ENCODE results near the gene KIF1A. TPM values are rescaled to one million over a fixed set of nuclear protein-coding genes. Genes with fewer than 3 reads are reported as not detected.

Gene KIF1A
- total and polyA plus RNA-seq, 7 experiments from 2014 or later: 0.24 TPM; not detected in 6

- Histone ChIP-seq H3K4me1 (ENCODE audit: control insufficient read depth in 2 of 2, insufficient read depth in 2 of 2, low read length in 2 of 2) (no peaks in the 10 kb centered on the region), H3K36me3 (ENCODE audit: control insufficient read depth in 2 of 3, insufficient read depth in 3 of 3, low read length in 3 of 3) (no peaks in the 10 kb centered on the region), H3K27me3 (ENCODE audit: control insufficient read depth in 2 of 2, insufficient read depth in 2 of 2, low read length in 2 of 2) (no peaks in the 10 kb centered on the region), H3K27ac (ENCODE audit: low read depth, low read length) (no peak overlapping the region), H3K9me3 (ENCODE audit: control insufficient read depth in 2 of 3, low read length in 3 of 3) (no peaks in the 10 kb centered on the region), H3K4me3 (ENCODE audit: low read length) (no peak overlapping the region)
- Mint-ChIP-seq H3K4me3 (no peak overlapping the region), H3K9me3 (no peaks in the 10 kb centered on the region), H3K4me1 (no peaks in the 10 kb centered on the region), H3K36me3 (no peaks in the 10 kb centered on the region), H3K27ac (no peak overlapping the region), H3K27me3 (no peaks in the 10 kb centered on the region)
- DNase-seq (no peak), ATAC-seq (no peak)
- intact Hi-C loops (cut with micrococcal nuclease): no loop called here
- ChIA-PET CTCF (no interaction called here), POLR2A (no interaction called here)
Measured at GRCh38 chr2:240766072-240766471, 53.9 kb downstream of the KIF1A start.

GRCh38 chr2:240765007-240765406 lies 55.0 kb downstream of the KIF1A start:
- Histone ChIP-seq H3K9me3 (ENCODE audit: control insufficient read depth in 2 of 3, low read length in 3 of 3) (no peaks in the 10 kb centered on the region), H3K4me3 (ENCODE audit: low read length) (no peak overlapping the region), H3K27ac (ENCODE audit: low read depth, low read length) (no peak overlapping the region), H3K36me3 (ENCODE audit: control insufficient read depth in 2 of 3, insufficient read depth in 3 of 3, low read length in 3 of 3) (no peaks in the 10 kb centered on the region), H3K27me3 (ENCODE audit: control insufficient read depth in 2 of 2, insufficient read depth in 2 of 2, low read length in 2 of 2) (no peaks in the 10 kb centered on the region), H3K4me1 (ENCODE audit: control insufficient read depth in 2 of 2, insufficient read depth in 2 of 2, low read length in 2 of 2) (no peaks in the 10 kb centered on the region)
- no peaks in the 10 kb centered on the region for H3K9me3 Mint-ChIP-seq
- ChIA-PET POLR2A (no interaction called here), CTCF (no interaction called here)
- H3K4me3 Mint-ChIP-seq: no peak overlapping the region
- H3K4me1 Mint-ChIP-seq: no peaks in the 10 kb centered on the region
- H3K27ac Mint-ChIP-seq: no peak overlapping the region
- no peaks in the 10 kb centered on the region for H3K36me3 Mint-ChIP-seq
- intact Hi-C loops (cut with micrococcal nuclease): no loop called here
- no peaks in the 10 kb centered on the region for H3K27me3 Mint-ChIP-seq
- no peak for ATAC-seq
- no peak for DNase-seq

GRCh38 chr2:240764605-240765004 lies 55.4 kb downstream of the KIF1A start:
- H3K27me3 Mint-ChIP-seq: no peaks in the 10 kb centered on the region

GRCh38 chr2:240762971-240763370 lies 57.0 kb downstream of the KIF1A start:
- H3K36me3 ChIP-seq (ENCODE audit: control insufficient read depth in 2 of 3, insufficient read depth in 3 of 3, low read length in 3 of 3): no peaks in the 10 kb centered on the region
- H3K36me3 Mint-ChIP-seq: no peaks in the 10 kb centered on the region
- H3K4me3 Mint-ChIP-seq: no peak overlapping the region
- no peaks in the 10 kb centered on the region for H3K27me3 ChIP-seq (ENCODE audit: control insufficient read depth in 2 of 2, insufficient read depth in 2 of 2, low read length in 2 of 2)
- no peak overlapping the region for H3K27ac Mint-ChIP-seq
- no peaks in the 10 kb centered on the region for H3K27me3 Mint-ChIP-seq
- H3K9me3 Mint-ChIP-seq: no peaks in the 10 kb centered on the region
- POLR2A ChIA-PET: no interaction called here
- H3K4me1 Mint-ChIP-seq: peaks cover 0 to 2% (median 0%) of the 10 kb centered on the region in 7 donors
- no peak overlapping the region for H3K4me3 ChIP-seq (ENCODE audit: low read length)
- intact Hi-C loops (cut with micrococcal nuclease): no loop called here
- ATAC-seq (no peak), DNase-seq (no peak)
- no peak overlapping the region for H3K27ac ChIP-seq (ENCODE audit: low read depth, low read length)
- CTCF ChIA-PET: no interaction called here
- no peaks in the 10 kb centered on the region for H3K9me3 ChIP-seq (ENCODE audit: control insufficient read depth in 2 of 3, low read length in 3 of 3)
- H3K4me1 ChIP-seq (ENCODE audit: control insufficient read depth in 2 of 2, insufficient read depth in 2 of 2, low read length in 2 of 2): no peaks in the 10 kb centered on the region

More at GRCh38 chr2:240764605-240765004, 55.4 kb downstream of the KIF1A start:
- ATAC-seq: no peak
- Mint-ChIP-seq H3K36me3 (no peaks in the 10 kb centered on the region), H3K27ac (no peak overlapping the region), H3K9me3 (no peaks in the 10 kb centered on the region), H3K4me1 (no peaks in the 10 kb centered on the region), H3K4me3 (no peak overlapping the region)
- H3K36me3 ChIP-seq (ENCODE audit: control insufficient read depth in 2 of 3, insufficient read depth in 3 of 3, low read length in 3 of 3): no peaks in the 10 kb centered on the region
- ChIA-PET POLR2A (no interaction called here), CTCF (no interaction called here)
- intact Hi-C loops (cut with micrococcal nuclease): no loop called here
- no peaks in the 10 kb centered on the region for H3K9me3 ChIP-seq (ENCODE audit: control insufficient read depth in 2 of 3, low read length in 3 of 3)
- H3K4me3 ChIP-seq (ENCODE audit: low read length): no peak overlapping the region
- no peak for DNase-seq
- no peaks in the 10 kb centered on the region for H3K27me3 ChIP-seq (ENCODE audit: control insufficient read depth in 2 of 2, insufficient read depth in 2 of 2, low read length in 2 of 2)
- H3K27ac ChIP-seq (ENCODE audit: low read depth, low read length): no peak overlapping the region
- no peaks in the 10 kb centered on the region for H3K4me1 ChIP-seq (ENCODE audit: control insufficient read depth in 2 of 2, insufficient read depth in 2 of 2, low read length in 2 of 2)

GRCh38 chr2:240762249-240762648 lies 57.8 kb downstream of the KIF1A start:
- Mint-ChIP-seq H3K4me1 (peaks cover 0 to 2% (median 0%) of the 10 kb centered on the region in 7 donors), H3K4me3 (no peak overlapping the region), H3K9me3 (no peaks in the 10 kb centered on the region), H3K27ac (no peak overlapping the region), H3K36me3 (no peaks in the 10 kb centered on the region), H3K27me3 (no peaks in the 10 kb centered on the region)
- H3K27me3 ChIP-seq (ENCODE audit: control insufficient read depth in 2 of 2, insufficient read depth in 2 of 2, low read length in 2 of 2): no peaks in the 10 kb centered on the region
- H3K9me3 ChIP-seq (ENCODE audit: control insufficient read depth in 2 of 3, low read length in 3 of 3): no peaks in the 10 kb centered on the region
- ATAC-seq (no peak), DNase-seq (no peak)
- intact Hi-C loops (cut with micrococcal nuclease): no loop called here
- H3K4me3 ChIP-seq (ENCODE audit: low read length): no peak overlapping the region
- ChIA-PET CTCF (no interaction called here), POLR2A (no interaction called here)
- H3K4me1 ChIP-seq (ENCODE audit: control insufficient read depth in 2 of 2, insufficient read depth in 2 of 2, low read length in 2 of 2): no peaks in the 10 kb centered on the region
- H3K27ac ChIP-seq (ENCODE audit: low read depth, low read length): no peak overlapping the region
- no peaks in the 10 kb centered on the region for H3K36me3 ChIP-seq (ENCODE audit: control insufficient read depth in 2 of 3, insufficient read depth in 3 of 3, low read length in 3 of 3)

- ATAC-seq (no peak), DNase-seq (no peak)
- Histone ChIP-seq H3K27ac (ENCODE audit: low read depth, low read length) (no peak overlapping the region), H3K4me3 (ENCODE audit: low read length) (no peak overlapping the region), H3K27me3 (ENCODE audit: control insufficient read depth in 2 of 2, insufficient read depth in 2 of 2, low read length in 2 of 2) (no peaks in the 10 kb centered on the region), H3K36me3 (ENCODE audit: control insufficient read depth in 2 of 3, insufficient read depth in 3 of 3, low read length in 3 of 3) (no peaks in the 10 kb centered on the region), H3K4me1 (ENCODE audit: control insufficient read depth in 2 of 2, insufficient read depth in 2 of 2, low read length in 2 of 2) (no peaks in the 10 kb centered on the region), H3K9me3 (ENCODE audit: control insufficient read depth in 2 of 3, low read length in 3 of 3) (no peaks in the 10 kb centered on the region)
- Mint-ChIP-seq H3K4me3 (no peak overlapping the region), H3K9me3 (no peaks in the 10 kb centered on the region), H3K4me1 (peaks cover 0 to 2% (median 0%) of the 10 kb centered on the region in 7 donors), H3K27ac (no peak overlapping the region), H3K27me3 (no peaks in the 10 kb centered on the region), H3K36me3 (no peaks in the 10 kb centered on the region)
- ChIA-PET CTCF (no interaction called here), POLR2A (no interaction called here)
- intact Hi-C loops (cut with micrococcal nuclease): no loop called here
Measured at GRCh38 chr2:240760576-240761246, 59.3 kb downstream of the KIF1A start.

GRCh38 chr2:240760121-240760520 lies 59.9 kb downstream of the KIF1A start:
- no peaks in the 10 kb centered on the region for H3K9me3 ChIP-seq (ENCODE audit: control insufficient read depth in 2 of 3, low read length in 3 of 3)

More at GRCh38 chr2:240760121-240760520, 59.9 kb downstream of the KIF1A start:
- ChIA-PET POLR2A (no interaction called here), CTCF (no interaction called here)
- Histone ChIP-seq H3K27me3 (ENCODE audit: control insufficient read depth in 2 of 2, insufficient read depth in 2 of 2, low read length in 2 of 2) (no peaks in the 10 kb centered on the region), H3K4me3 (ENCODE audit: low read length) (no peak overlapping the region), H3K4me1 (ENCODE audit: control insufficient read depth in 2 of 2, insufficient read depth in 2 of 2, low read length in 2 of 2) (no peaks in the 10 kb centered on the region), H3K27ac (ENCODE audit: low read depth, low read length) (no peak overlapping the region), H3K36me3 (ENCODE audit: control insufficient read depth in 2 of 3, insufficient read depth in 3 of 3, low read length in 3 of 3) (no peaks in the 10 kb centered on the region)
- Mint-ChIP-seq H3K27ac (no peak overlapping the region), H3K27me3 (no peaks in the 10 kb centered on the region), H3K36me3 (no peaks in the 10 kb centered on the region), H3K9me3 (no peaks in the 10 kb centered on the region), H3K4me1 (peaks cover 0 to 2% (median 0%) of the 10 kb centered on the region in 7 donors), H3K4me3 (no peak overlapping the region)
- intact Hi-C loops (cut with micrococcal nuclease): no loop called here
- no peak for ATAC-seq
- DNase-seq: no peak
